CD4-positive, alpha-beta memory T cell (primary cell): ENCODE data around the gene TDRD12. TPM values are rescaled to one million over a fixed set of nuclear protein-coding genes. Genes with fewer than 3 reads are reported as not detected.
"Not testable (repeated sequence)": the region's sequence is repeated elsewhere in the genome, so short reads cannot be mapped to it uniquely, and the experiment has no call there.

Experiments used
- CTCF ChIA-PET: fragments of 350-600 bp; sonication (Branson Sonifier 250); formaldehyde crosslinking; loops from one replicate; lab custom pipeline; 2021; ENCODE audit warnings: inconsistent platforms; ENCODE audit not compliant: partially characterized antibody; lab: Charles Lee
- POLR2A ChIA-PET: fragments of 350-600 bp; sonication (Branson Sonifier 250); formaldehyde crosslinking; loops from one replicate; lab custom pipeline; 2021; ENCODE audit not compliant: partially characterized antibody; lab: Charles Lee
- DNase-seq, 5 donors: peaks; one replicate each; pipeline versions ENCODE4 v3.0.0 to v3.0.0-alpha.2; 2020 to 2022; ENCODE audit warnings: mixed read lengths in 1 of 5
- H3K27ac ChIP-seq: one replicate; pipeline ENCODE4 v1.7.0; 2013; ENCODE audit warnings: low read depth, low read length
- H3K27me3 ChIP-seq: 2 replicates; pipeline ENCODE4 v1.7.0; 2013; ENCODE audit warnings: mild to moderate bottlenecking, low read length, moderate library complexity; ENCODE audit not compliant: insufficient read depth
- H3K36me3 ChIP-seq: 2 replicates; pipeline ENCODE4 v1.7.0; 2013; ENCODE audit warnings: mild to moderate bottlenecking, low read length, moderate library complexity; ENCODE audit not compliant: insufficient read depth
- H3K4me1 ChIP-seq: 2 replicates; pipeline ENCODE4 v1.7.0; 2013; ENCODE audit warnings: mild to moderate bottlenecking, low read length, moderate library complexity; ENCODE audit not compliant: insufficient read depth
- H3K4me3 ChIP-seq, 2 donors: one replicate each; pipeline ENCODE4 v1.7.0; 2013; ENCODE audit warnings: low read length in 2 of 2, mild to moderate bottlenecking in 1 of 2
- H3K9me3 ChIP-seq, 2 donors: one replicate each; pipeline ENCODE4 v1.7.0; 2013; ENCODE audit warnings: low read length in 2 of 2, control low read depth in 1 of 2; ENCODE audit not compliant: control insufficient read depth in 1 of 2
- H3K27ac Mint-ChIP-seq, 7 donors: one replicate each; pipeline ENCODE4 v1.8.0; 2020 to 2021; ENCODE audit warnings: mixed read lengths in 7 of 7, mild to moderate bottlenecking in 6 of 7, inconsistent platforms in 3 of 7, moderate library complexity in 3 of 7
- H3K27me3 Mint-ChIP-seq, 2 donors: one replicate each; pipeline ENCODE4 v1.8.0; 2020 to 2021; ENCODE audit warnings: mixed read lengths in 2 of 2
- H3K36me3 Mint-ChIP-seq, 2 donors: one replicate each; pipeline ENCODE4 v1.8.0; 2020 to 2021; ENCODE audit warnings: mixed read lengths in 2 of 2, inconsistent platforms in 1 of 2, mild to moderate bottlenecking in 1 of 2
- H3K4me1 Mint-ChIP-seq, 4 donors: one replicate each; pipeline ENCODE4 v1.8.0; 2020 to 2021; ENCODE audit warnings: mixed read lengths in 4 of 4, mild to moderate bottlenecking in 1 of 4
- H3K4me3 Mint-ChIP-seq, 8 donors: one replicate each; pipeline ENCODE4 v1.8.0; 2020 to 2021; ENCODE audit warnings: mixed read lengths in 8 of 8, mild to moderate bottlenecking in 7 of 8, moderate library complexity in 6 of 8, inconsistent platforms in 3 of 8
- H3K9me3 Mint-ChIP-seq, 8 donors: one replicate each; pipeline ENCODE4 v1.8.0; 2020 to 2021; ENCODE audit warnings: mixed read lengths in 8 of 8, mild to moderate bottlenecking in 5 of 8, inconsistent platforms in 3 of 8, moderate library complexity in 1 of 8
- intact Hi-C: fragments of 100-400 bp; cut with micrococcal nuclease; formaldehyde crosslinking; loops from one replicate; pipeline ENCODE4 v1.15.1; 2023
- polyA plus RNA-seq, 2 donors: library from polyadenylated mRNA; unstranded; fragments of 300-500 nt; fragmentation: Illumina TruSeq; gene quantifications; one replicate each; pipeline ENCODE4 v1.2.3, GENCODE V29; 2021
- total RNA-seq, 2 experiments: library from RNA; stranded (reverse); gene quantifications; one replicate each; pipeline ENCODE4 v1.2.3, GENCODE V29; 2021

Gene TDRD12
- total and polyA plus RNA-seq, 4 experiments from 2014 or later: 0.20 to 1.9 (median 0.65) TPM

- H3K36me3 ChIP-seq, H3K4me1 Mint-ChIP-seq, H3K4me3 ChIP-seq, H3K4me1 ChIP-seq, POLR2A ChIA-PET, DNase-seq, H3K27ac Mint-ChIP-seq, H3K27me3 ChIP-seq, H3K36me3 Mint-ChIP-seq, H3K27me3 Mint-ChIP-seq, intact Hi-C loops, H3K9me3 ChIP-seq, H3K27ac ChIP-seq: not testable (repeated sequence)
- peak overlapping the region in 1 of 8 donors; percentile 27 for H3K4me3 Mint-ChIP-seq
- CTCF ChIA-PET: interaction anchor here (1.2 kb wide), 1 partner anchor 187 kb away, joined by 3 read pairs; no protein-coding TSS in a partner anchor
- H3K9me3 Mint-ChIP-seq: peaks cover 2 to 26% (median 10%) of the 10 kb centered on the region in 8 donors
Measured at GRCh38 chr19:32787161-32787813, 67.7 kb downstream of the TDRD12 start.

GRCh38 chr19:32787895-32788294 lies 68.3 kb downstream of the TDRD12 start:
- H3K4me3 Mint-ChIP-seq: peak overlapping the region in 1 of 8 donors; percentile 5
- H3K9me3 ChIP-seq, H3K4me1 ChIP-seq, DNase-seq, H3K36me3 Mint-ChIP-seq, H3K27me3 Mint-ChIP-seq, H3K27ac ChIP-seq, H3K36me3 ChIP-seq, H3K4me3 ChIP-seq, intact Hi-C loops, H3K27me3 ChIP-seq, POLR2A ChIA-PET, H3K27ac Mint-ChIP-seq: not testable (repeated sequence)
- H3K9me3 Mint-ChIP-seq: peaks cover 2 to 20% (median 5%) of the 10 kb centered on the region in 8 donors
- CTCF ChIA-PET: interaction anchor here (1.2 kb wide), 1 partner anchor 188 kb away, joined by 3 read pairs; no protein-coding TSS in a partner anchor
- H3K4me1 Mint-ChIP-seq: peaks cover 0 to 16% (median 6%) of the 10 kb centered on the region in 4 donors

GRCh38 chr19:32789429-32789828 lies 69.9 kb downstream of the TDRD12 start:
- ChIA-PET CTCF (no interaction called here), POLR2A (no interaction called here)
- DNase-seq: no peak
- Mint-ChIP-seq H3K9me3 (peaks cover 0 to 14% (median 4%) of the 10 kb centered on the region in 8 donors), H3K36me3 (peaks cover 3 to 5% of the 10 kb centered on the region in 2 donors), H3K4me1 (peaks cover 11 to 28% (median 14%) of the 10 kb centered on the region in 4 donors), H3K27ac (peak overlapping the region in 1 of 7 donors; percentile 25), H3K4me3 (no peak overlapping the region), H3K27me3 (no peaks in the 10 kb centered on the region)
- Histone ChIP-seq H3K4me1 (peaks cover 10% of the 10 kb centered on the region), H3K36me3 (no peaks in the 10 kb centered on the region), H3K4me3 (no peak overlapping the region), H3K27me3 (no peaks in the 10 kb centered on the region), H3K9me3 (no peaks in the 10 kb centered on the region), H3K27ac (no peak overlapping the region)
- intact Hi-C loops: no loop called here

GRCh38 chr19:32798201-32798600 lies 78.6 kb downstream of the TDRD12 start:
- peak overlapping the region in 1 of 7 donors; percentile 29 for H3K27ac Mint-ChIP-seq
- peaks cover 30% of the 10 kb centered on the region for H3K4me1 ChIP-seq

GRCh38 chr19:32800191-32800590 lies 80.6 kb downstream of the TDRD12 start:
- no peaks in the 10 kb centered on the region for H3K36me3 Mint-ChIP-seq
- intact Hi-C loops: no loop called here
- H3K4me3 Mint-ChIP-seq: no peak overlapping the region
- DNase-seq: no peak
- H3K4me1 Mint-ChIP-seq: peaks cover 23 to 39% (median 29%) of the 10 kb centered on the region in 4 donors
- H3K27me3 Mint-ChIP-seq: no peaks in the 10 kb centered on the region
- ChIA-PET POLR2A (no interaction called here), CTCF (no interaction called here)
- Histone ChIP-seq H3K9me3 (no peaks in the 10 kb centered on the region), H3K36me3 (no peaks in the 10 kb centered on the region), H3K4me3 (no peak overlapping the region), H3K4me1 (peaks cover 15% of the 10 kb centered on the region), H3K27ac (no peak overlapping the region), H3K27me3 (no peaks in the 10 kb centered on the region)
- H3K27ac Mint-ChIP-seq: peak overlapping the region in 1 of 7 donors; percentile 76
- H3K9me3 Mint-ChIP-seq: no peaks in the 10 kb centered on the region

More at GRCh38 chr19:32798201-32798600, 78.6 kb downstream of the TDRD12 start:
- Histone ChIP-seq H3K4me3 (no peak overlapping the region), H3K9me3 (no peaks in the 10 kb centered on the region), H3K36me3 (no peaks in the 10 kb centered on the region), H3K27me3 (no peaks in the 10 kb centered on the region), H3K27ac (no peak overlapping the region)
- no peaks in the 10 kb centered on the region for H3K9me3 Mint-ChIP-seq
- CTCF ChIA-PET: no interaction called here
- H3K36me3 Mint-ChIP-seq: no peaks in the 10 kb centered on the region
- H3K4me3 Mint-ChIP-seq: no peak overlapping the region
- DNase-seq: no peak
- POLR2A ChIA-PET: no interaction called here
- intact Hi-C loops: no loop called here
- no peaks in the 10 kb centered on the region for H3K27me3 Mint-ChIP-seq
- H3K4me1 Mint-ChIP-seq: peaks cover 36 to 55% (median 40%) of the 10 kb centered on the region in 4 donors

- POLR2A ChIA-PET: no interaction called here
- Mint-ChIP-seq H3K27me3 (no peaks in the 10 kb centered on the region), H3K27ac (peak overlapping the region in 3 of 7 donors; percentile 46 to 62 (median 52)), H3K9me3 (no peaks in the 10 kb centered on the region), H3K36me3 (no peaks in the 10 kb centered on the region), H3K4me3 (peak overlapping the region in 2 of 8 donors; percentile 1 to 49), H3K4me1 (peaks cover 17 to 33% (median 23%) of the 10 kb centered on the region in 4 donors)
- H3K4me3 ChIP-seq: no peak overlapping the region
- DNase-seq: no peak
- H3K27ac ChIP-seq: no peak overlapping the region
- intact Hi-C loops: no loop called here
- no peaks in the 10 kb centered on the region for H3K36me3 ChIP-seq
- CTCF ChIA-PET: no interaction called here
- peaks cover 9% of the 10 kb centered on the region for H3K4me1 ChIP-seq
- no peaks in the 10 kb centered on the region for H3K27me3 ChIP-seq
- no peaks in the 10 kb centered on the region for H3K9me3 ChIP-seq
Measured at GRCh38 chr19:32800754-32801153, 81.2 kb downstream of the TDRD12 start.

GRCh38 chr19:32802840-32803239 lies 83.3 kb downstream of the TDRD12 start:
- Histone ChIP-seq H3K4me3 (no peak overlapping the region), H3K9me3 (no peaks in the 10 kb centered on the region), H3K4me1 (no peaks in the 10 kb centered on the region), H3K27me3 (no peaks in the 10 kb centered on the region), H3K27ac (no peak overlapping the region), H3K36me3 (no peaks in the 10 kb centered on the region)
- H3K4me1 Mint-ChIP-seq: peaks cover 9 to 23% (median 14%) of the 10 kb centered on the region in 4 donors
- no peak overlapping the region for H3K27ac Mint-ChIP-seq
- ChIA-PET POLR2A (no interaction called here), CTCF (no interaction called here)
- no peaks in the 10 kb centered on the region for H3K27me3 Mint-ChIP-seq
- H3K4me3 Mint-ChIP-seq: no peak overlapping the region
- H3K36me3 Mint-ChIP-seq: no peaks in the 10 kb centered on the region
- no peaks in the 10 kb centered on the region for H3K9me3 Mint-ChIP-seq
- no peak for DNase-seq
- intact Hi-C loops: no loop called here
